Measurements from ENCODE around the gene BRI3BP. TPM values are rescaled to one million over a fixed set of nuclear protein-coding genes. Genes with fewer than 3 reads are reported as not detected.

BRI3BP gene
- total and polyA plus RNA-seq, 10 donors = 3.3 to 13.4 (median 11.9) TPM

DNA sequence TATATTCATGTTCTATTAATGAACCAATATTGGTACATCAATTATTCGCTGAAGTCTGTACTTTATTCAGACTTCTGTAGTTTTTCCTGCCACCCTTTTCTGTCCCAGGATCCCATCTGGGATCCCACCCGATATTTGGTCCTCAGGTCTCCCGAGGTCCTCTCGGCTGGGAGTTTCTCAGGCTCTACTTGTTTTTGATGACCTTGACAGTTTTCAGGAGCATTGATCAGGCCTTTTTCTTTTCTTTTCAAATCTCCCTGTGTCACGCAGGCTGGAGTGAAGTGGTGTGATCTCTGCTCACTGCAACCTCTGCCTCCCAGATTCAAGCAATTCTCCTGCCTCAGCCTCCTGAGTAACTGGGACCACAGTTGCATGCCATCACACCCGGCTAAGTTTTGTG lies 11.2 kb downstream of the BRI3BP start:
- intact Hi-C loops (cut with DNase I; ENCODE audit: low total_unique reads) = no loop called here
- H3K4me3 ChIP-seq = no peak overlapping the region
- TF ChIP-seq POLR2AphosphoS5 (IDR thresholded peaks at IDR 0.05) (no peak), POLR2A (IDR thresholded peaks at IDR 0.05) (no peak)
- TF ChIP-seq, protein P1, sequence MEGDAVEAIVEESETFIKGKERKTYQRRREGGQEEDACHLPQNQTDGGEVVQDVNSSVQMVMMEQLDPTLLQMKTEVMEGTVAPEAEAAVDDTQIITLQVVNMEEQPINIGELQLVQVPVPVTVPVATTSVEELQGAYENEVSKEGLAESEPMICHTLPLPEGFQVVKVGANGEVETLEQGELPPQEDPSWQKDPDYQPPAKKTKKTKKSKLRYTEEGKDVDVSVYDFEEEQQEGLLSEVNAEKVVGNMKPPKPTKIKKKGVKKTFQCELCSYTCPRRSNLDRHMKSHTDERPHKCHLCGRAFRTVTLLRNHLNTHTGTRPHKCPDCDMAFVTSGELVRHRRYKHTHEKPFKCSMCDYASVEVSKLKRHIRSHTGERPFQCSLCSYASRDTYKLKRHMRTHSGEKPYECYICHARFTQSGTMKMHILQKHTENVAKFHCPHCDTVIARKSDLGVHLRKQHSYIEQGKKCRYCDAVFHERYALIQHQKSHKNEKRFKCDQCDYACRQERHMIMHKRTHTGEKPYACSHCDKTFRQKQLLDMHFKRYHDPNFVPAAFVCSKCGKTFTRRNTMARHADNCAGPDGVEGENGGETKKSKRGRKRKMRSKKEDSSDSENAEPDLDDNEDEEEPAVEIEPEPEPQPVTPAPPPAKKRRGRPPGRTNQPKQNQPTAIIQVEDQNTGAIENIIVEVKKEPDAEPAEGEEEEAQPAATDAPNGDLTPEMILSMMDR (IDR thresholded peaks at IDR 0.05 in 8 of 11, conservative IDR thresholded peaks at IDR 0.05 in 3 of 11) = no peak

DNA sequence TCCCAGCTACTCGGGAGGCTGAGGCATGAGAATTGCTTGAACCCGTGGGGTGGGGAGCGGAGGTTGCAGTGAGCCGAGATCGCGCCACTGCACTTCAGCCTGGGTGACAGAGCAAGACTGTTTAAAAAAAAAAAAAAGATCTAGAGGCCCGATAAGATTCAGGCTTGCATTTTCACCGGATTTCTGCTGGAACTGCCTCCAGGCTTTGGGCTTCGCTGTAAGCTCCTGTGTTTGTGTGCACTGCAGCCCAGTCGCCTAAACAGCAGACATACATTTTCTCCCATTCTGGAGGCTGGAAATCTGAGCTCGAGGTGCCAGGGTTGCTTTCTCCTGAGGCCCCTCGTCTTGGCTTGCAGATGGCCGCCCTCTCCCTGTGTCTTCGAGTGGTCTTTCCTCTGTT lies 12.2 kb downstream of the BRI3BP start:
- peaks cover 0 to 44% (median 3%) of the 10 kb centered on the region in 6 donors for H3K36me3 ChIP-seq
- H3K9me3 ChIP-seq = no peaks in the 10 kb centered on the region
- no peak for TF ChIP-seq POLR2AphosphoS5 (IDR thresholded peaks at IDR 0.05)
- no peak for DNase-seq
- intact Hi-C loops (cut with DNase I; ENCODE audit: low total_unique reads) = no loop called here
- no peaks in the 10 kb centered on the region for H3K27me3 ChIP-seq (replicated peaks in 1 of 7)
- no peak overlapping the region for H3K4me3 ChIP-seq
- 90 to 96% (median 93%) methylated on average over 14 of the region's 14 CpGs for WGBS, 5 donors
- H3K27ac ChIP-seq = no peak overlapping the region
- H3K4me1 ChIP-seq = peaks cover 0 to 6% (median 0%) of the 10 kb centered on the region in 6 donors

More for the DNA sequence above, 11.2 kb downstream of the BRI3BP start:
- no peak for DNase-seq
- no peaks in the 10 kb centered on the region for H3K27me3 ChIP-seq (replicated peaks in 1 of 7)
- H3K36me3 ChIP-seq = peaks cover 0 to 35% (median 0%) of the 10 kb centered on the region in 6 donors
- H3K27ac ChIP-seq = no peak overlapping the region
- H3K9me3 ChIP-seq = no peaks in the 10 kb centered on the region
- peaks cover 0 to 6% (median 0%) of the 10 kb centered on the region in 6 donors for H3K4me1 ChIP-seq
- 95 to 98% (median 97%) methylated on average over 5 to 6 of the region's 6 CpGs for WGBS, 5 donors

DNA sequence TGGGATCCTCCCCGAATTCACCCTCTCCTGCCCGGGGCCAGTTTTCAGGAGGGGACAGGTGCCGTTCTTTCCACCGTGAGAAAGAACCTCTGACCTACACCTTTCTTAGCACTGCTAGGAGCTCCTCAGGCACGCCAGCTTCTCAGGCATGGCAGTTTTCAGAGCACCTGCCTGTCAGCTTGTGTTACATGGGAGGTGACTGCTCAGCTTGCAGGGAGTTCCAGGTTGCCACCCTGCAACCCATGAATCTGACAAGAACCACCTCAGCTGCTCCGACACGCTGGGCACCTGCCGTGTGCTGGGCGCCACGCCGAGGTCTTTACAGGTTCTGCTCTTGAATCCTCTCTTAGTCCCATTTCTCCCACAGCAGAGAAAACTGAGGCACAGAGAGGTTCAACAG lies 12.9 kb downstream of the BRI3BP start:
- TF ChIP-seq, protein P1 (IDR thresholded peaks at IDR 0.05 in 8 of 11, conservative IDR thresholded peaks at IDR 0.05 in 3 of 11) = no peak
- TF ChIP-seq POLR2A (IDR thresholded peaks at IDR 0.05) (no peak), POLR2AphosphoS5 (IDR thresholded peaks at IDR 0.05) (no peak)
- Histone ChIP-seq H3K27ac (no peak overlapping the region), H3K9me3 (no peaks in the 10 kb centered on the region), H3K36me3 (peaks cover 0 to 44% (median 3%) of the 10 kb centered on the region in 6 donors), H3K27me3 (replicated peaks in 1 of 7) (no peaks in the 10 kb centered on the region), H3K4me1 (peaks cover 0 to 6% (median 0%) of the 10 kb centered on the region in 6 donors), H3K4me3 (no peak overlapping the region)
- intact Hi-C loops (cut with DNase I; ENCODE audit: low total_unique reads) = no loop called here
- no peak for DNase-seq
- 92 to 96% (median 95%) methylated on average over 9 to 11 of the region's 11 CpGs for WGBS, 5 donors

DNA sequence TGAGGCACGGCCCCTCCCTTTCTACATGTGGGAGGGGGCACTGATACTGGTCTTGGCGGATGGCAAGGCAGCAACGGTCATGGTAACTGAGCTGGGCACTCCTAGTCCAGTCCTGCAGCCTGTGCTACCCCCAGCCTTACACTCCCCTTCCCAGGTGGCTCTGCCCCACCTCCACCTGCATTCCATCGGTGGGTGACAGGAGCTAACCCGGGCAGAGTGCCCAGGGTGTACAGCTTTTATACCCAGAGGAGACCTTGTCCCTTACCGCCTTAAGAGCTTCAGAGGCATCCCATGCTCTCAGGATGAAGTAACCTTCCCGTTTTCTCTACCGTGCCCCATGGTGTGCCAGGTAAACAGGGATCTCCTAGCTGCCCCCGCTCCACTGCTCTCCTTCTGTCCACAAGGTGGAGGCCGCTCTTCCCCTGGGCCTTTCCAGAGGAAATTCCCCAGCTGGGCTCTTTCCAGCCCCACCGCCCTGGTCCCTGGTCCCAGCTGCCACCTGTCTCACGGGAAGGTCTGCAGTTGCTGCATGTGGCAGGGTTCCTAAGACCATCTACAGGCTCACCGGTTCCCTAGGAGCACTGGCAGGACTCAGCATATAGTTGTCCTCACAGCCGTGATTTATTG lies 20.5 kb downstream of the BRI3BP start:
- H3K36me3 ChIP-seq = peaks cover 0 to 78% (median 33%) of the 10 kb centered on the region in 6 donors
- no peak for TF ChIP-seq POLR2A (IDR thresholded peaks at IDR 0.05)
- no peaks in the 10 kb centered on the region for H3K4me1 ChIP-seq
- no peak overlapping the region for H3K27ac ChIP-seq
- no peak overlapping the region for H3K4me3 ChIP-seq
- H3K27me3 ChIP-seq (replicated peaks in 1 of 7) = no peaks in the 10 kb centered on the region
- no peaks in the 10 kb centered on the region for H3K9me3 ChIP-seq
- DNase-seq = no peak
- 87 to 94% (median 88%) methylated on average over 13 to 14 of the region's 14 CpGs for WGBS, 5 donors
- intact Hi-C loops (cut with DNase I; ENCODE audit: low total_unique reads) = no loop called here

DNA sequence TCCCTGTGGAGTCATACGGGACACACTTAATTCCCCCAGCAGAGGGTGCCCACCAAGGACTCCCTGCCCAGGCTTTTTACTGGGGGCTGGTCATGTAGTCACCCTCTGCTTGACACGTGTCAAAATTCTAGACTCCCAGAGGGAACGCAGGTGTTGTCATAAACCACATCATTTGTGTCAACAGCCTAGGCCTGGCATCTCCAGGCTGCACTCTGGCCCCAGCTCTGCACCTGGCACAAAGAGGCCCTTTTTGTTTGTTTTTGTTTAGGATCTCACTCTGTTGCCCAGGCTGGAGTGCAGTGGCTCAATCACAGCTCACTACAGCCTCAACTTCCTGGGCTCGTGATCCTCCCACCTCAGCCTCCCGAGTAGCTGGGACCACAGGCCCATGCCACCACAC lies 21.1 kb downstream of the BRI3BP start:
- DNase-seq = no peak
- 84 to 87% (median 85%) methylated on average over 5 of the region's 5 CpGs for WGBS, 5 donors
- H3K9me3 ChIP-seq = no peaks in the 10 kb centered on the region
- intact Hi-C loops (cut with DNase I; ENCODE audit: low total_unique reads) = no loop called here
- no peaks in the 10 kb centered on the region for H3K27me3 ChIP-seq (replicated peaks in 1 of 7)
- TF ChIP-seq POLR2A (IDR thresholded peaks at IDR 0.05) (no peak), POLR2AphosphoS5 (IDR thresholded peaks at IDR 0.05) (no peak)
- TF ChIP-seq, protein P1 (IDR thresholded peaks at IDR 0.05 in 8 of 11, conservative IDR thresholded peaks at IDR 0.05 in 3 of 11) = no peak
- H3K4me1 ChIP-seq = no peaks in the 10 kb centered on the region
- H3K36me3 ChIP-seq = peaks cover 0 to 82% (median 33%) of the 10 kb centered on the region in 6 donors
- no peak overlapping the region for H3K4me3 ChIP-seq
- H3K27ac ChIP-seq = no peak overlapping the region
